Nephron (organoid): ENCODE measurements around the gene FANK1.
"Not testable (repeated sequence)": the region's sequence is repeated elsewhere in the genome, so short reads cannot be mapped to it uniquely, and the experiment has no call there.

Source experiments
- H3K27ac Mint-ChIP-seq, 3 experiments: 2 replicates each; pipeline ENCODE4 v1.8.0; 2020; ENCODE audit warnings: mixed read lengths in 3 of 3, mild to moderate bottlenecking in 2 of 3, moderate library complexity in 1 of 3
- H3K27me3 Mint-ChIP-seq: 2 replicates; pipeline ENCODE4 v1.8.0; 2021; ENCODE audit warnings: low read depth, mild to moderate bottlenecking, moderate library complexity, mixed read lengths
- H3K36me3 Mint-ChIP-seq: 2 replicates; pipeline ENCODE4 v1.8.0; 2020; ENCODE audit warnings: low read depth, mixed read lengths
- H3K4me1 Mint-ChIP-seq: 2 replicates; pipeline ENCODE4 v1.8.0; 2020; ENCODE audit warnings: mixed read lengths
- H3K4me3 Mint-ChIP-seq, 3 experiments: 2 replicates each; pipeline ENCODE4 v1.8.0; 2020; ENCODE audit warnings: mild to moderate bottlenecking in 3 of 3, mixed read lengths in 3 of 3, moderate library complexity in 2 of 3
- H3K9me3 Mint-ChIP-seq: 2 replicates; pipeline ENCODE4 v1.8.0; 2020; ENCODE audit warnings: mixed read lengths
- TF ChIP-seq, protein P1 (sequence below), 3 experiments: fragments of 200-600 bp; sonication (generic); IDR thresholded peaks; one replicate each; pipeline ENCODE4 v1.5.0; 2021; ENCODE audit warnings: antibody characterized with exemption in 3 of 3; ENCODE audit not compliant: unreplicated experiment in 3 of 3

The FANK1 gene

DNA sequence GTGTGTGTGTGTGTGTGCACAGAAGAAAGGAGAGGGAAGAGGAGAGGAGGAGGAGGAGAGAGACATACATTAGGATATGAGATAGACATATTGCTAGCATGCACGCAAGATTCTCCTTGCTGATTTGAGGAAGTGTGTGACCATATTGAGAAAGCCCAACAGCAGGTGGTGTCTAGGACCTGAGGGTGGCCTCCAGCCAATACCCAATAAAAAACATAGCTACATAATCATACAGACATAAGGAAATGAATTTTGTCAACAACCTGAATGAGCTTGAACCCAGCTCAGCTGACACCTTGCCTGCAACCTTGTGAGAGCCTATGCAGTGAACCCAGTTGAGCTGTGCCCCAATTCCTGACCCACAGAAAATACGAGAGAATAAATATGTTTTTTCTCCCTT is 11.2 kb downstream of the FANK1 start:
- not testable (repeated sequence) for H3K9me3 Mint-ChIP-seq, H3K4me1 Mint-ChIP-seq, H3K27ac Mint-ChIP-seq, H3K4me3 Mint-ChIP-seq, H3K27me3 Mint-ChIP-seq, H3K36me3 Mint-ChIP-seq

DNA sequence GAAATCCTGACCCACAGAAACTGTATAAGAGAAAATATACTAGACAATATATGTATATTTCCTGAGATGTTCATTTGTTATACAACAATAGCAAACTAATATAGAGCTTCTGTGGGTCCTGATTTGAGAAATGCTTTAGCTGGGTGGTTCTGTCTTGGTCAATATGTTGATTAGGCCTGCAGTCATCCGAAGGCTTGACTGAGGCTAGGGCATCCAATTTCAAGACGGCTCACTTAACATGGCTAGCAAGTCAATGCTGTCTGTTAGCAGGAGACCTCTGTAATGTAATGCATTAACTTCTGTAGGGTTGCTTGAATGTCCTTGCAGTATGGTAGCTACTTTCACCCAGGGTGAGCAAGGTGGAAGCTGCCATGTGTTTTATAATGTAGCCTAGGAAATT is 12.4 kb downstream of the FANK1 start:
- H3K27ac Mint-ChIP-seq, H3K27me3 Mint-ChIP-seq, H3K36me3 Mint-ChIP-seq, H3K9me3 Mint-ChIP-seq, H3K4me3 Mint-ChIP-seq, H3K4me1 Mint-ChIP-seq: not testable (repeated sequence)

DNA sequence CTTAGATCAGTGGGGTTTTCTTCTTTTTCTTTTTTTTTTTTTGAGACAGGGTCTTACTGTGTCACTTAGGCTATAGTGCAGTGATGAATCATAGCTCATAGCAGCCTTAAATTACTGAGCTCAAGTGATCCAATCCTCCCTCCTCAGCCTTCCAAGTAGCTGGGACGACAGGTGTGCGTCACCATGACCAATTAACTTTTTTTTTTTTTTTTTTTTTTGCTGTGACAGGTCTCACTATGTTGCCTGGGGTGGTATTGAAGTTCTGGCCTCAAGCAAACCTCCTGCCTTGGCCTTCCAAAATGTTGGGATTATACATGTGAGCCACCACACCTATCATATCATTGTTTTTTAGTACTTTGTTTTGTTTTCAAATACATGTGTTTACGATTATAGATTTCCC is 13.1 kb downstream of the FANK1 start:
- not testable (repeated sequence) for H3K9me3 Mint-ChIP-seq, H3K27ac Mint-ChIP-seq, H3K36me3 Mint-ChIP-seq, H3K4me3 Mint-ChIP-seq, H3K27me3 Mint-ChIP-seq
- H3K4me1 Mint-ChIP-seq = peaks cover 13% of the 10 kb centered on the region

DNA sequence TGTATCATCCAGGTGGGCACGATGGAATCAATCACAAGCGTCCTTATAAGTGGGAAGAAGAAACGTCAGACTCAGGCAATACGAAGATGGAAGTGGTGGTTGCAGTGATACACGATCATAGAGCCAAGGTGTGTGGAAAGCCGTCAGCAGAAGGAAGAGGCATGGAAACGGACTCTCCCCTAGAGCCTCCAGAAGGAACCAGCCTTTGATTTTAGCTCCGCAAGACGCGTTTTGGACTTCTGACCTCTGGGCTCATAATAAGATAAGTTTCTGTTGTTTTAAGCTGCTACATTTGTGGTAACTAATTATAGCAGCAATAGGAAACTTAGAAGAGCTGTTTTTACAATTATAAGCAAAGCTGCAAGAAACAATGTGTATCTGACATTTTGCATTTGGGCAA is 14.8 kb downstream of the FANK1 start:
- H3K4me3 Mint-ChIP-seq = no peak overlapping the region
- H3K27me3 Mint-ChIP-seq = peaks cover 3% of the 10 kb centered on the region
- TF ChIP-seq, protein P1, sequence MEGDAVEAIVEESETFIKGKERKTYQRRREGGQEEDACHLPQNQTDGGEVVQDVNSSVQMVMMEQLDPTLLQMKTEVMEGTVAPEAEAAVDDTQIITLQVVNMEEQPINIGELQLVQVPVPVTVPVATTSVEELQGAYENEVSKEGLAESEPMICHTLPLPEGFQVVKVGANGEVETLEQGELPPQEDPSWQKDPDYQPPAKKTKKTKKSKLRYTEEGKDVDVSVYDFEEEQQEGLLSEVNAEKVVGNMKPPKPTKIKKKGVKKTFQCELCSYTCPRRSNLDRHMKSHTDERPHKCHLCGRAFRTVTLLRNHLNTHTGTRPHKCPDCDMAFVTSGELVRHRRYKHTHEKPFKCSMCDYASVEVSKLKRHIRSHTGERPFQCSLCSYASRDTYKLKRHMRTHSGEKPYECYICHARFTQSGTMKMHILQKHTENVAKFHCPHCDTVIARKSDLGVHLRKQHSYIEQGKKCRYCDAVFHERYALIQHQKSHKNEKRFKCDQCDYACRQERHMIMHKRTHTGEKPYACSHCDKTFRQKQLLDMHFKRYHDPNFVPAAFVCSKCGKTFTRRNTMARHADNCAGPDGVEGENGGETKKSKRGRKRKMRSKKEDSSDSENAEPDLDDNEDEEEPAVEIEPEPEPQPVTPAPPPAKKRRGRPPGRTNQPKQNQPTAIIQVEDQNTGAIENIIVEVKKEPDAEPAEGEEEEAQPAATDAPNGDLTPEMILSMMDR (IDR thresholded peaks at IDR 0.05; ENCODE audit: unreplicated experiment in 3 of 3) = no peak
- peaks cover 3% of the 10 kb centered on the region for H3K9me3 Mint-ChIP-seq
- peaks cover 13% of the 10 kb centered on the region for H3K4me1 Mint-ChIP-seq
- no peak overlapping the region for H3K27ac Mint-ChIP-seq
- peaks cover 4% of the 10 kb centered on the region for H3K36me3 Mint-ChIP-seq

DNA sequence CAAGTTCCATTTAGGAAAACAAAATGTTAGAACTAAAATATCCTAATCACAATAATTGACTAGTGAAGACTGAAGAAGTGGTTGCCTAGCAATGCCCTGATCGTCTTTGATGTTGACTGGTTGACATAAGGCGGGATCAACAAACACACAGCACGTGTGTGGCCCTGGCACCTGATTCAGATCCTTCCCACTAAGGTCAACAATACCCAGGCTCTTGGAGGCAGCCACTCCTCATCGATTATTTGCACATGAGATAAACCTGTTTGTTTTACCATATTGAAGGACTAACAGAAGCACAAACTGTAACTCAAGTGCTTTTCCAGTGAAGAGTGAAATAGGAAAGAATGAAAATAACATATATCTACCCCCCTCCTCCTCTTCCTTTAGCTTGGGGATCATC is 15.6 kb downstream of the FANK1 start:
- Mint-ChIP-seq H3K27ac (no peak overlapping the region), H3K4me1 (peaks cover 13% of the 10 kb centered on the region), H3K36me3 (peaks cover 4% of the 10 kb centered on the region), H3K27me3 (peaks cover 3% of the 10 kb centered on the region), H3K9me3 (peaks cover 3% of the 10 kb centered on the region), H3K4me3 (no peak overlapping the region)
- TF ChIP-seq, protein P1 (IDR thresholded peaks at IDR 0.05; ENCODE audit: unreplicated experiment in 3 of 3) = no peak

DNA sequence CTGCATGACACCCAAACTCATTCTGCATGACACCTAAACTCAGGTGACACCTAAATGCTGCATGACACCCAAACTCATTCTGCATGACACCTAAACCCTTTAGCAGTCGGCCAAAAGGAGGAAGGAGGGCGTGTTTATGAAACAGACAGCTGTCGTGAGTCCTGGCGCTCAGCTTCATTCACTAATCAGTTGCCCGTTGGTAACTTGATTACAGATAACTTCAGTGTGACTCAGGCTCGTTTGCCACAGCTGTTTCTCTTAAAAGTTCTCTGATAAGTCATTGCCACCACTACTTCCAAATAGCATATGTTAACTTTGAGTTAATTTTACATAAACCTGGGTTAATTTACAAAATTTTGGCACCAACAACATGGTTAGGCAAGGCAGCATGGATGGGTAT is 16.9 kb downstream of the FANK1 start:
- not testable (repeated sequence) for H3K36me3 Mint-ChIP-seq, H3K4me3 Mint-ChIP-seq, H3K27me3 Mint-ChIP-seq, H3K27ac Mint-ChIP-seq, H3K9me3 Mint-ChIP-seq
- peaks cover 13% of the 10 kb centered on the region for H3K4me1 Mint-ChIP-seq

DNA sequence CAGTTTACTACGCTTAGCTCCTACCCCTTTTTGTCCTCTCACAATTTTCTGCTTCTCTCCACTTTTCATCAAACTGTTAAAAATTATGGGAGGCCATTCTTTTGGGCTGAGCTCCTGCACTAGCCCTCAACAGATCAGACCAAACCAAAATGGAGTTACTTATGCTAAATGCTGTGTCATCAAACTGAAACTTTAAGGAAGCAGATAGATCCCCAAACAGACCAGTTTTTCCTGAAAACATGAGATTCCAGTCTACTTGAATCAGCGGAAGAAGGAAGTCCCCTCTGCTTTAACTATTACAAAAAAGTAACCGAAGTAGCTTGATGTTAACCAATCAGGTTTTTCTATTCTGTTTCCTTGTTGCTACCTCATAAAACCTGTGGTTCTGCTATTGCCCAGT is 20.6 kb downstream of the FANK1 start:
- Mint-ChIP-seq H3K4me1 (peaks cover 13% of the 10 kb centered on the region), H3K9me3 (peaks cover 3% of the 10 kb centered on the region), H3K27me3 (peaks cover 3% of the 10 kb centered on the region), H3K4me3 (no peak overlapping the region), H3K27ac (no peak overlapping the region), H3K36me3 (peaks cover 4% of the 10 kb centered on the region)
- TF ChIP-seq, protein P1 (IDR thresholded peaks at IDR 0.05; ENCODE audit: unreplicated experiment in 3 of 3) = no peak

DNA sequence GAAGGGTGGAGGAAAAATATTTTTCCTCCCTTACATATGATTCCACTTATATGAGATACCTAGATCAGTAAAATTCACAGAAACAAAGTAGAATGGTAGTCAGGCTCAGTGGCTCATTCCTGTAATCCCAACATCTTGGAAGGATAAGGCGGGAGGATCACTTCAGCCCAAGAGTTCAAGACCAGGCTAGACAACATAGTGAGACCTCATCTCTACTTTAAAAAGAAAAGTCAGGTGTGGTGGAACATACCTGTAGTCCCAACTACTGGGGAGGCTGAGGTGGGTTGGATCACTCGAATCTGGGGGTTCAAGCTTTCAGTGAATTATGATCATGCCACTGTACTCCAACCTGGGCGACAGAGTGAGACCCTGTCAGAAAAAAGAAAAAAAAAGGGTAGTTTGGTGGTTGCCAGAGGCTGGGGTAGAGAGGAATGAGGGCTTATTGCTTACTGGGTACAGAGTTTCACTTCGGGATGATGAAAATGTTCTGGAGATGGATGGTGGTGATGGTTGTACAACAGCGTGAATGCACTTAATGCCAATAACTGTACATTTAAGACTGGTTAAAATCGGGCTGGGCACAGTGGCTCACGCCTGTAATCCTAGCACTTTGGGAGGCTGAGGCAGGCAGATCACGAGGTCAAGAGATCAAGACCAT is 21.5 kb downstream of the FANK1 start:
- not testable (repeated sequence) for H3K27me3 Mint-ChIP-seq, H3K9me3 Mint-ChIP-seq, H3K4me3 Mint-ChIP-seq

DNA sequence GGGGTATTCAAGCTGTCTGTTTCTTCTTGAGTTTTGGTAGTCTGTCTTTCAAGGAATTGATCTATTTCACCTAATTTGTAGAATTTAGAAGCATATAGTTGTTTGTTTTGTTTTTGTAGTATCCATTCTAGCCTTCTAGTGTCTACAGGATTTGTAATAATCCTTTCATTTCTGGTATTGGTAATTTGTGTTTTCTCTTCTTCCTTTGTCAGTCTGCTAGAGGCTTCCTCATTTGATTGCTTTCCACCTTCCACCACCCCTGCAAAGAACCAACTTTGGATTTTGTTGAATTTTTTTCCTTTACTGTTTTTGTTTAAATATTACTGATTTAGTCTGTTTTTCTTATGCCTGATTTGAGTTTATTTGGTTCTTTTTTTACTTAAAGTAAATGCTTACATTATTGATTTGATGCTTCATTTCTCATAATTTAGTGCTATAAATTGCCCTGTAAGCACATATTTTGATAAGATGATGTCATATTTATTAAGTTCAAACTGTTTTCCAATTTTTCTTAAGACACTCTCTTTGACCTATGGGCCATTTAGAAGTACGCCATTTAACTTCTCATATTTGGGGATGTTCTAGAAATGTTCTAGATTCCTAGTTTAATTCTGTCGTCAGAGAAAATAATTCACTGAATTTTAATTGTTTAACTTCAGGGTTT is 25.4 kb downstream of the FANK1 start:
- not testable (repeated sequence) for H3K4me3 Mint-ChIP-seq, H3K4me1 Mint-ChIP-seq, H3K27me3 Mint-ChIP-seq, H3K36me3 Mint-ChIP-seq, H3K9me3 Mint-ChIP-seq, H3K27ac Mint-ChIP-seq

More for the DNA sequence above, 21.5 kb downstream of the FANK1 start:
- H3K27ac Mint-ChIP-seq, H3K36me3 Mint-ChIP-seq: not testable (repeated sequence)
- H3K4me1 Mint-ChIP-seq = peaks cover 13% of the 10 kb centered on the region
